ENCODE results near the gene ANO6.
"Not testable (repeated sequence)": the region's sequence is repeated elsewhere in the genome, so short reads cannot be mapped to it uniquely, and the experiment has no call there.

ANO6 gene

GRCh38 chr12:45244561-45245343, 28.9 kb downstream of the ANO6 start:
- no peak for DNase-seq

GRCh38 chr12:45246236-45246635, 30.3 kb downstream of the ANO6 start:
- DNase-seq, result peak in 1 of 2 experiments; percentile 38

GRCh38 chr12:45247589-45247988, 31.7 kb downstream of the ANO6 start:
- DNase-seq, result no peak

GRCh38 chr12:45248095-45248494, 32.2 kb downstream of the ANO6 start:
- no peak for DNase-seq

GRCh38 chr12:45254254-45254653, 38.4 kb downstream of the ANO6 start:
- DNase-seq, result no peak

- peak; percentile 43 to 59 for DNase-seq
Measured at GRCh38 chr12:45256721-45257120, 40.8 kb downstream of the ANO6 start.

GRCh38 chr12:45257185-45257930, 41.5 kb downstream of the ANO6 start:
- DNase-seq, result no peak

- DNase-seq, result no peak
Measured at GRCh38 chr12:45259675-45260074, 43.8 kb downstream of the ANO6 start.

- DNase-seq, result no peak
Measured at GRCh38 chr12:45260104-45260815, 44.4 kb downstream of the ANO6 start.

- no peak for DNase-seq
Measured at GRCh38 chr12:45260854-45261253, 45.0 kb downstream of the ANO6 start.

- not testable (repeated sequence) for DNase-seq
Measured at GRCh38 chr12:45262185-45262584, 46.3 kb downstream of the ANO6 start.

GRCh38 chr12:45263587-45263986, 47.7 kb downstream of the ANO6 start:
- no peak for DNase-seq

GRCh38 chr12:45268672-45269411, 52.9 kb downstream of the ANO6 start:
- DNase-seq, result peak; percentile 16 to 48

- no peak for DNase-seq
Measured at GRCh38 chr12:45269412-45269751, 53.5 kb downstream of the ANO6 start.

GRCh38 chr12:45270951-45271350, 55.1 kb downstream of the ANO6 start:
- no peak for DNase-seq

GRCh38 chr12:45273717-45274271, 57.9 kb downstream of the ANO6 start:
- DNase-seq, result no peak

- DNase-seq, result no peak
Measured at GRCh38 chr12:45276154-45276755, 60.4 kb downstream of the ANO6 start.

GRCh38 chr12:45278447-45278846, 62.6 kb downstream of the ANO6 start:
- no peak for DNase-seq

GRCh38 chr12:45279931-45280830, 64.3 kb downstream of the ANO6 start:
- no peak for DNase-seq

GRCh38 chr12:45281994-45282393, 66.1 kb downstream of the ANO6 start:
- DNase-seq, result no peak

- DNase-seq, result no peak
Measured at GRCh38 chr12:45282411-45282810, 66.5 kb downstream of the ANO6 start.
